ENCODE data around the gene ASTN2. TPM values are rescaled to one million over a fixed set of nuclear protein-coding genes. Genes with fewer than 3 reads are reported as not detected.

ASTN2 gene
- total RNA-seq, 4 donors from 2014 or later = 4.0 to 7.0 (median 4.9) TPM

GRCh38 chr9:116668970-116669695 is 745.7 kb downstream of the ASTN2 start:
- TF ChIP-seq POLR2AphosphoS5 (IDR thresholded peaks at IDR 0.05) = no peak
- no peak for TF ChIP-seq POLR2A (IDR thresholded peaks at IDR 0.05)
- TF ChIP-seq, protein P1, sequence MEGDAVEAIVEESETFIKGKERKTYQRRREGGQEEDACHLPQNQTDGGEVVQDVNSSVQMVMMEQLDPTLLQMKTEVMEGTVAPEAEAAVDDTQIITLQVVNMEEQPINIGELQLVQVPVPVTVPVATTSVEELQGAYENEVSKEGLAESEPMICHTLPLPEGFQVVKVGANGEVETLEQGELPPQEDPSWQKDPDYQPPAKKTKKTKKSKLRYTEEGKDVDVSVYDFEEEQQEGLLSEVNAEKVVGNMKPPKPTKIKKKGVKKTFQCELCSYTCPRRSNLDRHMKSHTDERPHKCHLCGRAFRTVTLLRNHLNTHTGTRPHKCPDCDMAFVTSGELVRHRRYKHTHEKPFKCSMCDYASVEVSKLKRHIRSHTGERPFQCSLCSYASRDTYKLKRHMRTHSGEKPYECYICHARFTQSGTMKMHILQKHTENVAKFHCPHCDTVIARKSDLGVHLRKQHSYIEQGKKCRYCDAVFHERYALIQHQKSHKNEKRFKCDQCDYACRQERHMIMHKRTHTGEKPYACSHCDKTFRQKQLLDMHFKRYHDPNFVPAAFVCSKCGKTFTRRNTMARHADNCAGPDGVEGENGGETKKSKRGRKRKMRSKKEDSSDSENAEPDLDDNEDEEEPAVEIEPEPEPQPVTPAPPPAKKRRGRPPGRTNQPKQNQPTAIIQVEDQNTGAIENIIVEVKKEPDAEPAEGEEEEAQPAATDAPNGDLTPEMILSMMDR (IDR thresholded peaks at IDR 0.05) = no peak
- no peak for TF ChIP-seq EP300 (IDR thresholded peaks at IDR 0.05)
- WGBS, 2 donors (ENCODE audit: low coverage in 1 of 2) = 91 to 100% methylated on average over 4 of the region's 4 CpGs
- ATAC-seq = no peak
- H3K27ac ChIP-seq = no peak overlapping the region
- no peak overlapping the region for H3K4me3 ChIP-seq
- peaks cover 0 to 3% (median 0%) of the 10 kb centered on the region in 3 donors for H3K9me3 ChIP-seq
- no peaks in the 10 kb centered on the region for H3K36me3 ChIP-seq
- peaks cover 0 to 12% (median 0%) of the 10 kb centered on the region in 3 donors for H3K4me1 ChIP-seq
- H3K27me3 ChIP-seq = no peaks in the 10 kb centered on the region

- ATAC-seq = no peak
- WGBS, 2 donors (ENCODE audit: low coverage in 1 of 2) = 88 to 100% methylated on average over 1 of the region's 1 CpG
These were observed 751.3 kb downstream of the ASTN2 start for GRCh38 chr9:116663581-116663980.

DNA sequence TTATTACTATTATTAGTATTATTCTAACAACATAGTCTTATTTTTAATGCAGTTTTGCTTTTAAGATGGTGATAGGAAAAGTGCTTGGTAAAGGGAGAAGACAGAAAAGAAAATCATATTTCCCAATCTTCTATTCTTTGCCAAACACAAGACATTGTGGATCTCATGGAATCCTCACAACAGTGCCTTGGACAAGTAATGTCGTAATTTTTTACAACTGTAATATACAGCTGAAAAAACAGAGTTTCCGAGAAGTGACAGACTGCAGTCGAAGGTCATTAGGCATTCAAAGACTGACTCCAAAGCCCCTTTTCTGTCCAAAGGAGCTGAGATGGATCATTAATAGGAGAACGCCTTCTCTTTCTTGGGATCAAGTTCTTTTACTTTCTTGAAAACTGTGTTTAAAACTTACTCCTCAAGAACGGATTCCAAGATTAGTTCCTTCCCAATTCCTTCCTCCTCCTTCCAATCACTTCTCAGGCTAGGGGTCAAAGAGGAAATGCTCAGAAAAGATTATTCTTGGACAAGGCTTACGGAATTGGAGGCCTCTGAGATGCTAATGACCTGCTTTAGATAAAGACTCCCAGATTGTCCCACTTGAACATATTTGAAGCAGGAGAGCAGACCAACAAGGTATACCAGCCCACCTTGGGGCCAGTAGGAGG is 752.1 kb downstream of the ASTN2 start:
- 53 to 68% methylated on average over 6 of the region's 6 CpGs for WGBS, 2 donors (ENCODE audit: low coverage in 1 of 2)
- ATAC-seq = no peak

More at GRCh38 chr9:116663581-116663980, 751.3 kb downstream of the ASTN2 start:
- no peaks in the 10 kb centered on the region for H3K9me3 ChIP-seq
- H3K27me3 ChIP-seq = no peaks in the 10 kb centered on the region
- H3K27ac ChIP-seq = peak overlapping the region in 2 of 4 donors; percentile 51 to 63
- no peak overlapping the region for H3K4me3 ChIP-seq
- TF ChIP-seq, protein P1 (IDR thresholded peaks at IDR 0.05) = no peak
- TF ChIP-seq EP300 (IDR thresholded peaks at IDR 0.05) (no peak), POLR2AphosphoS5 (IDR thresholded peaks at IDR 0.05) (no peak), POLR2A (IDR thresholded peaks at IDR 0.05) (no peak)
- peaks cover 0 to 18% (median 0%) of the 10 kb centered on the region in 3 donors for H3K4me1 ChIP-seq
- H3K36me3 ChIP-seq = no peaks in the 10 kb centered on the region

GRCh38 chr9:116661037-116661954 is 753.6 kb downstream of the ASTN2 start:
- WGBS, 2 donors (ENCODE audit: low coverage in 1 of 2) = 61 to 72% methylated on average over 6 of the region's 7 CpGs
- Histone ChIP-seq H3K27ac (no peak overlapping the region), H3K36me3 (no peaks in the 10 kb centered on the region), H3K4me1 (peaks cover 0 to 25% (median 0%) of the 10 kb centered on the region in 3 donors), H3K4me3 (no peak overlapping the region), H3K9me3 (no peaks in the 10 kb centered on the region), H3K27me3 (no peaks in the 10 kb centered on the region)
- TF ChIP-seq, protein P1 (IDR thresholded peaks at IDR 0.05) = peak; percentile 33 to 78 (median 68)
- TF ChIP-seq POLR2A (IDR thresholded peaks at IDR 0.05) (no peak), POLR2AphosphoS5 (IDR thresholded peaks at IDR 0.05) (peak; percentile 30), EP300 (IDR thresholded peaks at IDR 0.05) (no peak)
- peak; percentile 70 for ATAC-seq

More for the DNA sequence above, 752.1 kb downstream of the ASTN2 start:
- Histone ChIP-seq H3K4me3 (no peak overlapping the region), H3K9me3 (no peaks in the 10 kb centered on the region), H3K27me3 (no peaks in the 10 kb centered on the region), H3K4me1 (peaks cover 0 to 18% (median 0%) of the 10 kb centered on the region in 3 donors), H3K36me3 (no peaks in the 10 kb centered on the region), H3K27ac (peak overlapping the region in 2 of 4 donors; percentile 51 to 63)
- no peak for TF ChIP-seq EP300 (IDR thresholded peaks at IDR 0.05)
- TF ChIP-seq POLR2AphosphoS5 (IDR thresholded peaks at IDR 0.05) = peak; percentile 50

DNA sequence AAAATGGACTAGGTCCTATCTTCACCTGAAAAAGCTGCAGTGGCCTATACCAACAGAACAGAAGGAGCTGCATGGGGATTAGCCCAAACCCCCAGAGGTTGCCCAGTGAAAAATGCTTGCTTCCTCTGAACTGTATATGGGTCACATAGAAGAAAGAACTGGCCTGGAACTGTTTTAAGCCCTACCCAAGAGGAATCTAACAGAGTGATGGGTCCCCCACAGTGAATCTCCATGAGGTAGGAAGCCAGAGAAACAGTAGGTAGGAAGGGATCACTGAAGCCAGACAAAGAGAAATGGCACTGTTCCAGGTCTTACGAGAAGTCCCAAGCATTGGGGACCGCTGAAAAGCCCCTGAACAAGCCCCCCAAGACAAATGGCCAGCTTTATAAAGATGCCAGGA is 756.6 kb downstream of the ASTN2 start:
- Histone ChIP-seq H3K9me3 (no peaks in the 10 kb centered on the region), H3K27me3 (no peaks in the 10 kb centered on the region), H3K4me3 (no peak overlapping the region), H3K27ac (no peak overlapping the region), H3K4me1 (peaks cover 0 to 16% (median 0%) of the 10 kb centered on the region in 3 donors), H3K36me3 (no peaks in the 10 kb centered on the region)
- no peak for TF ChIP-seq POLR2AphosphoS5 (IDR thresholded peaks at IDR 0.05)
- no peak for TF ChIP-seq EP300 (IDR thresholded peaks at IDR 0.05)
- TF ChIP-seq POLR2A (IDR thresholded peaks at IDR 0.05) = no peak
- TF ChIP-seq, protein P1 (IDR thresholded peaks at IDR 0.05) = no peak
- WGBS, 2 donors (ENCODE audit: low coverage in 1 of 2) = 100% methylated on average over 2 of the region's 2 CpGs; no CpG with 5 or more reads in 1 of the 2 donors
- ATAC-seq = no peak
